ACC112 (cell line): ENCODE results near the gene ASB10.

Experiments
- H2AFZ ChIP-seq: fragments of 200-600 bp; sonication (generic); one replicate; pipeline ENCODE4 v1.6.0; 2017; ENCODE audit warnings: antibody characterized with exemption, low read length; ENCODE audit not compliant: unreplicated experiment
- H3K27ac ChIP-seq: fragments of 200-600 bp; sonication (generic); 2 replicates; pipeline ENCODE4 v1.5.1; 2014; ENCODE audit warnings: low read depth, mild to moderate bottlenecking, antibody characterized with exemption, low read length, moderate library complexity
- H3K27me3 ChIP-seq: fragments of 200-600 bp; sonication (generic); 2 replicates; pipeline ENCODE4 v1.6.1; 2014; ENCODE audit warnings: mild to moderate bottlenecking, antibody characterized with exemption, low read length, moderate library complexity, mixed read lengths; ENCODE audit not compliant: insufficient read depth
- H3K36me3 ChIP-seq: fragments of 200-600 bp; sonication (generic); 2 replicates; pipeline ENCODE4 v1.6.1; 2016; ENCODE audit warnings: mild to moderate bottlenecking, antibody characterized with exemption, low read length, moderate library complexity, mixed read lengths; ENCODE audit not compliant: insufficient read depth
- H3K4me1 ChIP-seq: fragments of 200-600 bp; sonication (generic); one replicate; pipeline ENCODE4 v1.6.1; 2016; ENCODE audit warnings: low read length, mixed read lengths; ENCODE audit not compliant: insufficient read depth, unreplicated experiment, control insufficient read depth
- H3K4me3 ChIP-seq: fragments of 200-600 bp; sonication (generic); 2 replicates; pipeline ENCODE4 v1.5.1; 2014; ENCODE audit warnings: mild to moderate bottlenecking, low read depth, low read length
- H3K79me2 ChIP-seq: fragments of 200-600 bp; sonication (generic); one replicate; pipeline ENCODE4 v1.6.0; 2016; ENCODE audit warnings: low read length; ENCODE audit not compliant: control insufficient read depth, unreplicated experiment, insufficient read depth

ASB10 gene

DNA sequence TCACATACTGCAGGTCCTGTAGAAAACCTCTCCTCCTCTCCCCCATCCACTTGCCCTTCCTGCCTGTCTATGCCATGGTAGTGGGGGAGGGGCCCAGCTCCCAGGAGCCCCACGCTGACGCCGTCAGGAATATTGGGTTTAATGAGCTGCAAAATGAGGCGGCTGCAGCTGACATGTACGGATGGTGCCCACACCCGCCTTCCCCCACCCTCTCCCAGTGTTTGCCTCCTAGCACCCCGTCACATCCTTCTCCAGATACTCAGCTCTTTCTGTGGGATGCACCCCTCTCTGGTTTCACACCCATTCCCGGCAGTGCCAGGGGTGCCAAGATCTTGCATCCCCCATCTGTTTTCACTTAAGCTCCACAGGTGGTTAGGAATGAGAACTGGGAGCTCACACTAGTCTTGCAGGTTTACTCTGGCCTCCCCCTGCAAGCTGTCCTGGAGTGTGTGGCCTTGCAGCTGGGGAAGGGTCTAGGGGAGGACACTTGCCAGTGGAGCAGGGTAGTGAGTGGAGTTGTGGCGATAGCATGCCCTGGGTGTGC is 45.7 kb downstream of the ASB10 start:
- no peaks in the 10 kb centered on the region for H3K4me1 ChIP-seq
- no peaks in the 10 kb centered on the region for H3K79me2 ChIP-seq
- H3K36me3 ChIP-seq = no peaks in the 10 kb centered on the region
- no peak overlapping the region for H3K27ac ChIP-seq
- no peaks in the 10 kb centered on the region for H3K27me3 ChIP-seq
- no peak overlapping the region for H2AFZ ChIP-seq
- H3K4me3 ChIP-seq = no peak overlapping the region

- no peak overlapping the region for H2AFZ ChIP-seq
- H3K36me3 ChIP-seq = no peaks in the 10 kb centered on the region
- H3K27me3 ChIP-seq = no peaks in the 10 kb centered on the region
- no peak overlapping the region for H3K27ac ChIP-seq
- H3K4me3 ChIP-seq = no peak overlapping the region
- H3K79me2 ChIP-seq = no peaks in the 10 kb centered on the region
- no peaks in the 10 kb centered on the region for H3K4me1 ChIP-seq
These were observed 46.2 kb downstream of the ASB10 start for GRCh38 chr7:151140826-151141225.

DNA sequence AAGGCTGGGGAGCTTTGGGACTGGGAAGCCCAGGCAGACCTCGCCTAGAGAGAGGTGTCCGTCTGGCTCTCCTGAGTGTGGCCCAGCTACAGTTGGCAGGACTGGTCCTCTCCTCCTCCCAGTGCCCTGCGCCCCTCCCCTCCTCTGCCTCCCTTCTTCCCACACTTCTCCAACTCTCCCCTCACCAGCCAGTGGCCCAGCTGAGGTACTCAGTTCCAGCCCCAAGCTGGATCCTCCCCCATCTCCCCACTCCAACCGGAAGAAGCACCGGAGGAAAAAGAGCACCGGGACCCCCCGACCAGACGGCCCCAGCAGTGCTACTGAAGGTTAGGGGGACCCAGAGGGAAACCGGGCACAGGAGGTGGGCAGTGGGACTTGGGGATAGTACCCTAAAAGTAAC is 47.3 kb downstream of the ASB10 start:
- Histone ChIP-seq H3K27me3 (no peaks in the 10 kb centered on the region), H3K4me1 (no peaks in the 10 kb centered on the region), H3K79me2 (no peaks in the 10 kb centered on the region), H3K36me3 (no peaks in the 10 kb centered on the region), H2AFZ (no peak overlapping the region), H3K4me3 (no peak overlapping the region), H3K27ac (no peak overlapping the region)

DNA sequence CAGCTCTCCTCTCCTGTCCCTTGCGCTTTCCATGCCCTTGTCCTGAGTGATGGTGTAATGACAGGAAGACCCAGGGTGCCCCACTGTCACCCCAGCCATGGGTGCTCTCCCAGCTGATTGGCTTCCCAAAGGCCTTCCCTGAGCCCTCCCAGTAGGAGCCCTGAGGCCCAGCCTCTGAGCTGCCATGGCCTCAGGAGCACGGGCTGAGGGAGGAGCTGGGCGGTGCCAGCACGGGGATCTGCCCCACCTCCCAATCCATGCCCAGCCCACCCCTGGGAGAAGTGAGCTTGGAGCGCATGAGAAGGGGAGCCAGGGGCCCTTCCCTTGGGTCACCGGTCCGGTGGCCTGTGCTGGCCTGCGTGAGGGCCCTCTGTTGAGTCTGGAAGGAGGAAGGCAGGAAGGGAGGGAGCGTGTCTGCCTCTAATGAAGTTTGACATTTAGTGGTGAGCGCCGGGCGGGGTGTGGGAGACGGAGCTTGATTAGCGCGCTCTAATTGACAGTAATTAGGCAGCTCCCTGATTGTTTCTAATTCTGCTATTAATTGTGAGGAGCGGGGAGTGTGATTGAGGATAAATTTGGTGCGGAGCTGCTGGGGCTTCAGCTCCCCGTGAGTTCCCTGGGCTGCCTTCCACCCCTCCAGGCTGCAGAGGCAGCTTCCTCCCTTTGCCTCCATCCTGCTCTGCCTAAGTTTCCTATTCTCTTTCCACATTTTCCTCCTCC is 47.8 kb downstream of the ASB10 start:
- Histone ChIP-seq H3K4me3 (no peak overlapping the region), H3K36me3 (no peaks in the 10 kb centered on the region), H3K4me1 (no peaks in the 10 kb centered on the region), H2AFZ (no peak overlapping the region), H3K79me2 (no peaks in the 10 kb centered on the region), H3K27me3 (no peaks in the 10 kb centered on the region), H3K27ac (no peak overlapping the region)

DNA sequence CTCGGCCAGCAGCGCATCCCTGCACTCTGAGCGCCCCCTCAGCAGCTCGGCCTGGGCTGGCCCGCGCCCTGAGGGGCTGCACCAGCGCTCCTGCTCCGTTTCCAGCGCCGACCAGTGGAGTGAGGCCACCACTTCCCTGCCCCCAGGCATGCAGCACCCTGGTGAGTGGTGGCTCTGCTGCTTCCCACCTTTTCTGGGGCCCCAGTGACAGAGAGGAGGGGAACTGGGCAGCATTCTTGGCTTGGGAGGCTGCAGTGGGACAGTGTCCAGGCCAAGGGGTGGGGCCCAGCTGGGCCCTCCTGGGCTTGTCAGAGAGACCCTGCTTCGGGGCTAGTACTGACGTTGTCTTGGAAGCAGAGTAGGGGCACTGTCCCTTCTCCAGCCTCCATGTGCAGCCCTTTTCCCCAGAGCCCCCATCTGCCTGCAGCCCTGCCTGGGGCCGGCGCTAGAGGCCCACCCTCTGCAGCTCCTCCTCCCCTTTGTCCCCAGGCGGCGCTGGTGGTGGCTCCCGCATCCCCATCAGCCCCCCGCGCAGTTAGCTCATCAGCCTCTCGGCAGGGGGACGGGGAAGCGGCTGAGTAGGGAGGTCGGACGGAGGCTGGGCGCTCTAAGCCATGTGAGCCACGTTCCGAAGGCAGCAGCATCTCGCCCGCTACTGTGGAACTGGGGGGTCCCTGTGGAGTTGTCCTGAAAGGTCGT is 48.7 kb downstream of the ASB10 start:
- Histone ChIP-seq H3K27me3 (no peaks in the 10 kb centered on the region), H2AFZ (no peak overlapping the region), H3K79me2 (no peaks in the 10 kb centered on the region), H3K4me3 (no peak overlapping the region), H3K27ac (no peak overlapping the region), H3K4me1 (no peaks in the 10 kb centered on the region), H3K36me3 (no peaks in the 10 kb centered on the region)

DNA sequence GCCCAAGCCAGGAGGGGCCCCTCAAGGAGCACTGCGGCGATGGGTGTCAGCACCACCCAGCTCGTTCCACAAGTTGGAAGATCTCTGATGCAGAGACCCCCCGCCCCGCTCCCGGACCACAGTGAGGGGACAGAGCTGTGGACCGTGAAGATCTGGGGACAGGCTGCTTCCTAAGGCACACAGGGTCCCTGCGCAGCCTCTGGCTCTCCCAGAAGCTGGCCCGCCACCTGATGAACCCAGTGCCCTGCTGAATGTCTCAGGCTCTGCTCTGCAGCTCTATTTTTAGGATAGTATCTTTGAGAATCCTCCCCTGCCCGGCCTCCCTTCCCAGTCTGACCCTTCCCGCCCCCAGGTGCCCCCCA is 49.3 kb downstream of the ASB10 start:
- no peaks in the 10 kb centered on the region for H3K79me2 ChIP-seq
- no peaks in the 10 kb centered on the region for H3K27me3 ChIP-seq
- H3K36me3 ChIP-seq = no peaks in the 10 kb centered on the region
- H3K27ac ChIP-seq = no peak overlapping the region
- no peak overlapping the region for H2AFZ ChIP-seq
- no peak overlapping the region for H3K4me3 ChIP-seq
- no peaks in the 10 kb centered on the region for H3K4me1 ChIP-seq

- Histone ChIP-seq H3K27ac (no peak overlapping the region), H3K36me3 (no peaks in the 10 kb centered on the region), H2AFZ (no peak overlapping the region)
These were observed 49.9 kb downstream of the ASB10 start for GRCh38 chr7:151137076-151137675.

GRCh38 chr7:151135866-151136843 is 50.9 kb downstream of the ASB10 start:
- Histone ChIP-seq H3K27me3 (no peaks in the 10 kb centered on the region), H3K4me1 (no peaks in the 10 kb centered on the region), H3K27ac (no peak overlapping the region), H3K4me3 (no peak overlapping the region), H3K36me3 (no peaks in the 10 kb centered on the region), H2AFZ (no peak overlapping the region), H3K79me2 (no peaks in the 10 kb centered on the region)

More at GRCh38 chr7:151137076-151137675, 49.9 kb downstream of the ASB10 start:
- Histone ChIP-seq H3K79me2 (no peaks in the 10 kb centered on the region), H3K4me1 (no peaks in the 10 kb centered on the region), H3K27me3 (no peaks in the 10 kb centered on the region), H3K4me3 (no peak overlapping the region)

DNA sequence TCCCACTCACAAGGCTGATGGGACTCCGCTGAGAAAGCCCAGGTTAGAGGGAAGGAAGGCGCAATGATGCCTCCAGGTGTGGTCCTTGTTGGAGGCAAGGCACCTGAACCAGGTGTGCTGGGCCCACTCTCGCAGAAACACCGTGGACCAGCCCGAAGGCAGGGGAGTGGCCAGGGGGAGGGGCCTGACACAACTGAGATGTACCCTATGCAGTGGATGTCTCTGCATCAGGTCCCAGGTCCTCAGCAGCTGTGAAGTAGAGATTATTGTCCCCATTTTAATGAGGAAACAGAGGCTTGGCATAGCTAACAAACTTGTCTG is 51.6 kb downstream of the ASB10 start:
- Histone ChIP-seq H3K79me2 (no peaks in the 10 kb centered on the region), H3K27ac (no peak overlapping the region), H3K4me3 (no peak overlapping the region), H2AFZ (no peak overlapping the region), H3K27me3 (no peaks in the 10 kb centered on the region), H3K36me3 (no peaks in the 10 kb centered on the region), H3K4me1 (no peaks in the 10 kb centered on the region)

- Histone ChIP-seq H3K79me2 (no peaks in the 10 kb centered on the region), H3K27ac (no peak overlapping the region), H2AFZ (no peak overlapping the region), H3K4me1 (no peaks in the 10 kb centered on the region), H3K27me3 (no peaks in the 10 kb centered on the region), H3K4me3 (no peak overlapping the region), H3K36me3 (no peaks in the 10 kb centered on the region)
These were observed 52.1 kb downstream of the ASB10 start for GRCh38 chr7:151134743-151135524.
